HFFc6 (cell line): ENCODE measurements around the gene GLIS2. TPM values are rescaled to one million over a fixed set of nuclear protein-coding genes. Genes with fewer than 3 reads are reported as not detected.

Experiments
- DNase-seq: peaks from one replicate; pipeline ENCODE4 v3.0.0-alpha.2; 2018
- H3K27ac Mint-ChIP-seq: 2 replicates; pipeline ENCODE4 v1.8.0; 2020; ENCODE audit warnings: mild to moderate bottlenecking, mixed read lengths
- H3K27me3 Mint-ChIP-seq: 2 replicates; pipeline ENCODE4 v1.8.0; 2021; ENCODE audit warnings: mild to moderate bottlenecking, moderate library complexity, mixed read lengths; ENCODE audit not compliant: insufficient read depth
- H3K36me3 Mint-ChIP-seq: 2 replicates; pipeline ENCODE4 v1.8.0; 2021; ENCODE audit warnings: low read depth, mixed read lengths
- H3K4me1 Mint-ChIP-seq: 2 replicates; pipeline ENCODE4 v1.8.0; 2020; ENCODE audit warnings: low read depth, mixed read lengths
- H3K4me3 Mint-ChIP-seq: 2 replicates; pipeline ENCODE4 v1.8.0; 2020; ENCODE audit warnings: mild to moderate bottlenecking, moderate library complexity, mixed read lengths
- H3K9me3 Mint-ChIP-seq: 2 replicates; pipeline ENCODE4 v1.8.0; 2020; ENCODE audit warnings: mild to moderate bottlenecking, mixed read lengths
- total RNA-seq, 6 experiments: library from RNA; stranded (reverse); fragmentation: NEBNext Ultra II Directional; extraction: Animal tissue kit (Norgen Biotek cat#: 25700); gene quantifications; 2 replicates in 1 of 6; 3 replicates in 5 of 6; pipeline ENCODE4 v1.2.3, GENCODE V29; 2021
- TF ChIP-seq, protein P1 (sequence below): fragments of 200-600 bp; sonication (generic); IDR thresholded peaks from 2 replicates; pipeline ENCODE4 v1.5.0; 2021; ENCODE audit warnings: antibody characterized with exemption, mild to moderate bottlenecking

Gene GLIS2
- total RNA-seq, 6 experiments from 2014 or later: 21.9 to 26.0 (median 23.5) TPM

DNA sequence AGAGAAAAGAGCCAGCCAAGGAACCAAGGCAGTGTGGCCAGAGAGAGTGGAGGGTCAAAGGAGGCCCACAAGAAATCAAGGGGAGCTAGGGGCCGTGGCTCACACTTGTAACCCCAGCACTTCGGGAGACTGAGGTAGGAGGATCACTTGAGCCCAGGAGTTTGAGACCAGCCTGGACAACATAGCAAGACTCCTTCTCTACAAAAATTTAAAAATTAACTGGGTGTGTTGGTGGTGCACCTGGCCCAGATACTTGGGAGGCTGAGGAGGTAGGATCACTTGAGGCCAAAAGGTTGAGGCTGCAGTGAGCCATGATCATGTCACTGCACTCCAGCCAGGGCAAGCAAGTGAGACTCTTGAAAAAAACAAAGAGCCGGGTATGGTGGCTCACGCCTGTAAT, 24.2 kb upstream of the GLIS2 start:
- H3K27me3 Mint-ChIP-seq: peaks cover 2% of the 10 kb centered on the region
- H3K36me3 Mint-ChIP-seq: no peaks in the 10 kb centered on the region
- no peak overlapping the region for H3K27ac Mint-ChIP-seq
- H3K4me1 Mint-ChIP-seq: peaks cover 42% of the 10 kb centered on the region
- DNase-seq: no peak
- TF ChIP-seq, protein P1, sequence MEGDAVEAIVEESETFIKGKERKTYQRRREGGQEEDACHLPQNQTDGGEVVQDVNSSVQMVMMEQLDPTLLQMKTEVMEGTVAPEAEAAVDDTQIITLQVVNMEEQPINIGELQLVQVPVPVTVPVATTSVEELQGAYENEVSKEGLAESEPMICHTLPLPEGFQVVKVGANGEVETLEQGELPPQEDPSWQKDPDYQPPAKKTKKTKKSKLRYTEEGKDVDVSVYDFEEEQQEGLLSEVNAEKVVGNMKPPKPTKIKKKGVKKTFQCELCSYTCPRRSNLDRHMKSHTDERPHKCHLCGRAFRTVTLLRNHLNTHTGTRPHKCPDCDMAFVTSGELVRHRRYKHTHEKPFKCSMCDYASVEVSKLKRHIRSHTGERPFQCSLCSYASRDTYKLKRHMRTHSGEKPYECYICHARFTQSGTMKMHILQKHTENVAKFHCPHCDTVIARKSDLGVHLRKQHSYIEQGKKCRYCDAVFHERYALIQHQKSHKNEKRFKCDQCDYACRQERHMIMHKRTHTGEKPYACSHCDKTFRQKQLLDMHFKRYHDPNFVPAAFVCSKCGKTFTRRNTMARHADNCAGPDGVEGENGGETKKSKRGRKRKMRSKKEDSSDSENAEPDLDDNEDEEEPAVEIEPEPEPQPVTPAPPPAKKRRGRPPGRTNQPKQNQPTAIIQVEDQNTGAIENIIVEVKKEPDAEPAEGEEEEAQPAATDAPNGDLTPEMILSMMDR: no peak
- no peak overlapping the region for H3K4me3 Mint-ChIP-seq
- no peaks in the 10 kb centered on the region for H3K9me3 Mint-ChIP-seq

DNA sequence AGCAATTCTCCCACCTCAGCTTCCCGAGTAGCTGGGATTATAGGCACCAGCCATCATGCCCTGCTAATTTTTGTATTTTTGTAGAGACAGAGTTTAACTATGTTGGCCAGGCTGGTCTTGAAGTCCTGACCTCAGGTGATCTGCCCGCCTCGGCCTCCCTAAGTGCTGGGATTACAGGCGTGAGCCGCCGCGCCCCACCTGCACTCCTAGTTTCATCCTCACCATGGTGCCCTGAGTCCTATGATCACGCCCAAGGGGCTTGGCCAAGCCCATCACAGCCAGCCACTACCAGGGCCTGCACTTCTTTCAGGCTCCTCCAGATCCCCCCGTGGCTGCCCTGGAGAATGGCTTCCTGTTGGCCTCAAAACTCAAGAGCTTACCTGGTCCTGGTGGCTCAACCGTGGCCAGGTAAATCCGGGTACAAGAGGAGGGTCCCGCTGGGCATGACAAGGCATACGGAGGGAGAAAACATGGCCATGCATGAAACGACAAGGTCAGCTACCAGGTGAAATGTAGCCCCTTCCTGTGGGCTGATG, 22.6 kb upstream of the GLIS2 start:
- DNase-seq: no peak
- H3K4me3 Mint-ChIP-seq: peak overlapping the region; percentile 66; the same call in 1 of the 2 replicates

DNA sequence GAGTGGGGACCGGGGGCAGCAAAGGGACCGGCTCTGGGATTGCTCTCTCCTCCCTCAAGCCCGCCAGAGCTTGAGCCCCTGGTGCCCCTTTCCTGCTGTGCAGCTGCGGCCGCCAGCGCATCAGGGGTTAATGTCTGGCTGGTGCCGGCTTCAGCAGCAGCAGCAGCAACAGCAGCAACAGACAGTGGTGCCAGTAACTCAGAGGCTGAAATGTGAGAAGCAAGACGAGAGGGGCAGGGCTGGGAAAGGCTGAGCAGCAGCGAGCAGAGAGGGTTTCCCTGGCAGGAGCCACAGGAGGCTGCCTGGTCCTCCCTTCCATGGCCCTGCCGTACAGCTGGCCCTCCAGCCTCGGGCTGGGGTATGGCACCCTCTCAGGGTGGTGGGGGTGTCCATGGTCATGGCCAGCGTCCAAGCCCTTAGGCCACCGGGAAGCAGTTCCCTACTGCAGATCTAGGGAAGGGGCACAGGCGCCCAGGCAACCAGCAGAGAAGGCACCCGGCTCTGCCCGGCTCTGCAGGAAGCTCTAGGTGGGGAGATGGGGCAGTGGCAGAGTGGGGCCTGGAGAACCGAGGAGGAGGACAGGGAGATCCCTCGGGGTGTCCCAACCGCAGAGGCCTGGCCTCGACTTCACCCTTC, 21.9 kb upstream of the GLIS2 start:
- Mint-ChIP-seq H3K4me1 (peaks cover 39% of the 10 kb centered on the region), H3K36me3 (no peaks in the 10 kb centered on the region)

More for the DNA sequence above, 22.6 kb upstream of the GLIS2 start:
- H3K36me3 Mint-ChIP-seq: no peaks in the 10 kb centered on the region
- peaks cover 2% of the 10 kb centered on the region for H3K27me3 Mint-ChIP-seq
- TF ChIP-seq, protein P1: no peak
- peak overlapping the region; percentile 79; the same call in 1 of the 2 replicates for H3K27ac Mint-ChIP-seq
- peaks cover 41% of the 10 kb centered on the region for H3K4me1 Mint-ChIP-seq
- no peaks in the 10 kb centered on the region for H3K9me3 Mint-ChIP-seq

DNA sequence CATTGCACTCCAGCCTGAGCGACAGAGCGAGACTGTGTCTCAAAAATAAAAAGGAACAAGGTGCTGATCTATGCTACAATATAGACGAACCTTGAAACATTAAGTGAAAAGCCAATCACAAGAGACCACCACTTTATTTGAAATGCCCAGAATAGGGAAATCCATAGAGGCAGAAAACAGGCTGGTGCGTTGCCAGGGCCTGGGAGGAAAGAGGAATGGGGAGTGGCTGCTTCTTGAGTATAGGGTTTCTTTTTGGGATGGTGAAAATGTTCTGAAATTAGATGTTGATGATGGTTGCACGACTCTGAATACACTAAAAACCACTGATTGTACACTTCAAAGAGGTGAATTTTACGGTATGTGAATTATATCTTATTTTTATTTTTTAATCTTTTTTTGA, 20.3 kb upstream of the GLIS2 start:
- no peak overlapping the region; the same call in 1 of the 2 replicates for H3K27ac Mint-ChIP-seq
- H3K36me3 Mint-ChIP-seq: no peaks in the 10 kb centered on the region
- no peak for DNase-seq
- TF ChIP-seq, protein P1: no peak
- peaks cover 45% of the 10 kb centered on the region for H3K4me1 Mint-ChIP-seq
- H3K4me3 Mint-ChIP-seq: no peak overlapping the region
- H3K27me3 Mint-ChIP-seq: peaks cover 9% of the 10 kb centered on the region
- H3K9me3 Mint-ChIP-seq: no peaks in the 10 kb centered on the region

More for the DNA sequence above, 21.9 kb upstream of the GLIS2 start:
- TF ChIP-seq, protein P1: no peak; the same call in 1 of the 2 replicates
- no peaks in the 10 kb centered on the region for H3K9me3 Mint-ChIP-seq
- H3K4me3 Mint-ChIP-seq: peak overlapping the region; percentile 66
- peaks cover 5% of the 10 kb centered on the region for H3K27me3 Mint-ChIP-seq
- H3K27ac Mint-ChIP-seq: peak overlapping the region; percentile 79
- DNase-seq: peak; percentile 71

DNA sequence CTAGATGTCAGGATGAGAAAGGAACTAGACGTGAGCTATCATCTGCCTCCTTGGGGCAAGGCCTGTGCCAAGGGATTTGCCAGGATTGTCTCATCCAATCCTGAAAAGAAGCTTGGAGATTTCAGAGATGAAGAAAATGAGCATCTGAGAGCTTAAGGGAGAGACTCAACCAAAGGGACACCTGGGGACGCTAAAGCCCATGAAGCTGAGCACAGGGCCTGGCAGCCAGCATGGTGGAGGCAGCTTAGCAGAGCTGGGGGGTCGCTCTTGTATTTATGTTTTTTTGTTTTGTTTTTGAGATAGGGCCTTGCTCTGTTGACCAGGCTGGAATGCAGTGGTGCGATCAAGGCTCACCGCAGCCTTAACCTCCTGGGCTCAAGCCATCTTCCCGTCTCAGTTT, 18.4 kb upstream of the GLIS2 start:
- peaks cover 9% of the 10 kb centered on the region for H3K27me3 Mint-ChIP-seq
- H3K4me1 Mint-ChIP-seq: peaks cover 35% of the 10 kb centered on the region
- DNase-seq: no peak
- H3K36me3 Mint-ChIP-seq: peaks cover 9% of the 10 kb centered on the region; the same call in 1 of the 2 replicates
- peak overlapping the region; percentile 5; the same call in 1 of the 2 replicates for H3K27ac Mint-ChIP-seq
- H3K9me3 Mint-ChIP-seq: no peaks in the 10 kb centered on the region
- TF ChIP-seq, protein P1: no peak
- H3K4me3 Mint-ChIP-seq: no peak overlapping the region
